IPS-20b (cell line): ENCODE measurements around the gene LEMD3.

Experiments
- H3K27ac ChIP-seq: one replicate; pipeline ENCODE4 v1.5.1; 2013; ENCODE audit warnings: low read length
- H3K27me3 ChIP-seq: 2 replicates; pipeline ENCODE4 v1.6.1; 2013; ENCODE audit warnings: mild to moderate bottlenecking, low read length, inconsistent platforms; ENCODE audit not compliant: insufficient read depth
- H3K36me3 ChIP-seq: 2 replicates; pipeline ENCODE4 v1.6.1; 2013; ENCODE audit warnings: low read depth, mild to moderate bottlenecking, inconsistent platforms, low read length, moderate library complexity; ENCODE audit not compliant: insufficient read depth
- H3K4me1 ChIP-seq: 2 replicates; pipeline ENCODE4 v1.6.1; 2013; ENCODE audit warnings: mild to moderate bottlenecking, control low read depth, inconsistent platforms, low read length, moderate library complexity; ENCODE audit not compliant: insufficient read depth
- H3K4me3 ChIP-seq: 2 replicates; pipeline ENCODE4 v1.5.1; 2013; ENCODE audit warnings: mild to moderate bottlenecking, low read length, inconsistent platforms
- H3K9ac ChIP-seq: 2 replicates; pipeline ENCODE4 v1.6.1; 2013; ENCODE audit warnings: low read depth, mild to moderate bottlenecking, inconsistent platforms, low read length, moderate library complexity
- H3K9me3 ChIP-seq: 2 replicates; pipeline ENCODE4 v1.6.1; 2013; ENCODE audit warnings: mild to moderate bottlenecking, low read depth, low read length, inconsistent platforms; ENCODE audit not compliant: insufficient read depth

LEMD3 gene

DNA sequence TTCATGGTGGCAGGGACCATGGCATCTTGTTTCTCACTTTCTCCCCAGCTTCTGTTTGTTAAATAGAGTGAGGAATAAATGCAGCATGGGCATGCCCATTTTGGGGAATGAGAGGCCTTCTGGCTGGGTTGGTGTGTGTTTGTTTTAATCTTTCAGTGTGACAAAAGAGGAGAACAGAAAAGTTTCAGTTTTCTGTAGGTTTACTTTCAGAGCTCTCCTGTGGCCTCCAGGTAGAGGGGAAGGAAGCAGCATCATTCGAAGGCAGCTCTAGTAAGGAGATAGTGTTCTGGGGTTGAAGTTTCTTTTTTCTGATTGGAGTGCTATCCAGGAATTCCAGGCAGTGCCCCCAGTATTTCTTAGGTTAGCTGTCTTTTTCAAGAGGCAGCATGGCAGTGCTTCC, 124.4 kb downstream of the LEMD3 start:
- no peaks in the 10 kb centered on the region for H3K4me1 ChIP-seq
- no peak overlapping the region for H3K27ac ChIP-seq
- no peak overlapping the region for H3K4me3 ChIP-seq
- H3K9me3 ChIP-seq: no peaks in the 10 kb centered on the region
- H3K36me3 ChIP-seq: no peaks in the 10 kb centered on the region
- H3K9ac ChIP-seq: no peak overlapping the region
- H3K27me3 ChIP-seq: no peaks in the 10 kb centered on the region

DNA sequence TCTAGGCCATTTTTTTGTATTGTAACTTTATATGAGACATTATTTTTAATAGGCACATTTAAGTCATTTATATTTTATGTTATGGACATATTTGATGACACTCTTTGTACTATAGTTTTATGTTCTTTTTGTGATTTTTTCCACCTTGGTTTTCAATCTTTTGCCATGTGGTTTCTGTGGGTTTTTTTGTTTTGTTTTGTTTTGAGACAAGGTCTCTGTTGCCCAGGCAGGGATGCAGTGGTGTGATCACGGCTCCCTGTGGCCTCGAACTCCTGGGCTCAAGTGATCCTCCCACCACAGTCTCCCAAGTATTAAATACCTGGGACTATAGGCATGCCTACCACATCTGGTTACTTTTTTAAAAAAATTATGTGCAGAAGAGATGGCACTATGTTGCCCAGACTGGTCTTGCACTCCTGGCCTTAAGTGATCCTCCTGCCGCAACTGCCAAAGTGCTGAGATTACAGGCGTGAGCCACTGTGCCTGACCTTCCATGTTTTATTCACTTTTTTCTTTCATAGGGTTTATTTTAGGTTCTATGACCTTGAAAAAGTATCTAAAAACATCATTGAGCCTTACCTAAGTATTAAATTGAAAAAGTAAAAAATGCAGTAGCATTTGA, 125.4 kb downstream of the LEMD3 start:
- Histone ChIP-seq H3K9me3 (no peaks in the 10 kb centered on the region), H3K4me1 (no peaks in the 10 kb centered on the region), H3K27me3 (no peaks in the 10 kb centered on the region), H3K36me3 (no peaks in the 10 kb centered on the region), H3K27ac (no peak overlapping the region), H3K4me3 (no peak overlapping the region), H3K9ac (no peak overlapping the region)

DNA sequence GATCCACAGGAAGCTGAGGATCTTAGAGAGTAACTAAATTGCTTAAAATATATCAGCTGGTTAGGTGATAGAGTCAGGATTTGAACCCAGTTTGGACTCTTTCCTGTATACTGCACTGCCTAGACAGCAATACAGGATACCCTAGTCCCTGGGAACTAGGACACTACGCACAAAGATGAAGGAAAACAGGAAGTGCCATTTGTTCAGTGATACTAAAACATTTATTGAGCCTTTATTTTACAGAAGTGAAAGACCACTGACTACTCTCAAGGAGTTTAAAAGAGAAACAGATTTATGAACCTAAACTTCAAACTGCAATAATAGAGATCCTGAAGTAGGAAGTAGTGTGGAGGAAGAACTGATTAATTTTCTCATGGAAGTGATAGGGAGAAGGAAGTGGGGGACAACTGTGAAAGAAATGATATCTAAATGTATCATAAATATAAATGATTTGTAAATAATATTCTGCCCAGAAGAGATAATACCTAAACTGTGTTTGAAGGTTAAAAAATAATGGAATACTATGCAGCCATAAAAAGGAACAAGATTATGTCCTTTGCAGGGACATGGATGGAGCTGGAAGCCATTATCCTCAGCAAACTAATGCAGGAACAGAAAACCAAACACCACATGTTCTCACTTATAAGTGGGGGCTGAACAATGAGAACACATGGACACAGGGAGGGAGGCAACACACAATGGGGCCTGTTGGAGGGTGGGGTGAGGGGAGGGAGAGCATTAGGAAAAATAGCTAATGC, 127.3 kb downstream of the LEMD3 start:
- Histone ChIP-seq H3K9me3 (no peaks in the 10 kb centered on the region), H3K27ac (no peak overlapping the region), H3K9ac (no peak overlapping the region), H3K4me1 (no peaks in the 10 kb centered on the region), H3K27me3 (no peaks in the 10 kb centered on the region), H3K36me3 (no peaks in the 10 kb centered on the region), H3K4me3 (no peak overlapping the region)
